GM21526 (cell line): Measurements from ENCODE around the gene PRICKLE4.

Experiments used
- ATAC-seq: cut with Tn5 transposase; IDR thresholded peaks from one replicate; pipeline ENCODE4 v1.9.1; 2021; ENCODE audit warnings: moderate library complexity; ENCODE audit not compliant: unreplicated experiment, low FRiP score

PRICKLE4 gene

GRCh38 chr6:41780551-41781365 lies at the start of gene PRICKLE4:
TSS of gene PRICKLE4 (plus strand) at chr6:41780782. CDS start at chr6:41783474, 2,692 bp downstream.
- ATAC-seq, result no peak

GRCh38 chr6:41731561-41732086 lies 49.0 kb upstream of the PRICKLE4 start:
- no peak for ATAC-seq

GRCh38 chr6:41732149-41732548 lies 48.4 kb upstream of the PRICKLE4 start:
- no peak for ATAC-seq

- peak; percentile 36 for ATAC-seq
Measured at GRCh38 chr6:41732591-41733359, 47.8 kb upstream of the PRICKLE4 start.

- ATAC-seq, result no peak
Measured at GRCh38 chr6:41733360-41733706, 47.2 kb upstream of the PRICKLE4 start.

GRCh38 chr6:41733707-41734665 lies 46.6 kb upstream of the PRICKLE4 start:
- peak; percentile 39 for ATAC-seq

- peak; percentile 14 for ATAC-seq
Measured at GRCh38 chr6:41734666-41735426, 45.7 kb upstream of the PRICKLE4 start.

GRCh38 chr6:41735427-41736185 lies 45.0 kb upstream of the PRICKLE4 start, which contains the start of gene TFEB:
TSS of gene TFEB (minus strand) at chr6:41735608. CDS start at chr6:41691213, 44,395 bp downstream.
- peak; percentile 45 for ATAC-seq

- no peak for ATAC-seq
Measured at GRCh38 chr6:41736186-41736733, 44.3 kb upstream of the PRICKLE4 start.

- ATAC-seq, result no peak
Measured at GRCh38 chr6:41736800-41737555, 43.6 kb upstream of the PRICKLE4 start.

- ATAC-seq, result no peak
Measured at GRCh38 chr6:41737591-41738130, 42.9 kb upstream of the PRICKLE4 start.

GRCh38 chr6:41739041-41739440 lies 41.5 kb upstream of the PRICKLE4 start:
- no peak for ATAC-seq

- ATAC-seq, result no peak
Measured at GRCh38 chr6:41740366-41741162, 40.0 kb upstream of the PRICKLE4 start.

GRCh38 chr6:41741625-41742490 lies 38.7 kb upstream of the PRICKLE4 start:
- no peak for ATAC-seq

- no peak for ATAC-seq
Measured at GRCh38 chr6:41743406-41744235, 37.0 kb upstream of the PRICKLE4 start.
